ENCODE results near the gene CA5A. TPM values are rescaled to one million over a fixed set of nuclear protein-coding genes. Genes with fewer than 3 reads are reported as not detected.

CA5A gene
- total RNA-seq, 2 experiments from 2014 or later, result not detected

- Mint-ChIP-seq H3K36me3 (ENCODE audit: low read depth) (peaks cover 13% of the 10 kb centered on the region), H3K4me3 (peak overlapping the region; percentile 79), H3K27ac (peak overlapping the region; percentile 86), H3K9me3 (no peaks in the 10 kb centered on the region), H3K4me1 (ENCODE audit: low read depth) (peaks cover 21% of the 10 kb centered on the region), H3K27me3 (no peaks in the 10 kb centered on the region)
- Histone ChIP-seq H3K27ac (ENCODE audit: low read depth in 1 of 2, low read length in 2 of 2) (peak overlapping the region; percentile 29 to 44), H3K4me1 (ENCODE audit: insufficient read depth, low read length) (peaks cover 63% of the 10 kb centered on the region), H3K36me3 (ENCODE audit: insufficient read depth, low read length) (peaks cover 16% of the 10 kb centered on the region), H3K9me3 (ENCODE audit: control insufficient read depth in 1 of 2, insufficient read depth in 1 of 2, low read length in 2 of 2) (no peaks in the 10 kb centered on the region), H3K4me3 (ENCODE audit: low read length) (peak overlapping the region; percentile 35), H3K27me3 (ENCODE audit: control insufficient read depth in 1 of 2, insufficient read depth in 2 of 2, low read length in 2 of 2) (no peaks in the 10 kb centered on the region)
- ChIA-PET POLR2A (interaction anchor here (1.1 to 1.2 kb wide), 2 partner anchors 15 kb away, joined by 7 to 8 read pairs; partner anchors contain the start of gene SLC7A5), CTCF (interaction anchor here (1.0 to 3.4 kb wide), 3 partner anchors 17 to 75 kb away, joined by 4 to 14 read pairs (median 14); no protein-coding TSS in a partner anchor)
- TF ChIP-seq CTCF (IDR thresholded peaks at IDR 0.05), result no peak
- intact Hi-C loops (cut with DNase I, micrococcal nuclease), result no loop called here
- ATAC-seq (ENCODE audit: poor library complexity) (peak; percentile 6), DNase-seq (peak in 3 of 14 experiments; percentile 27 to 64 (median 48))
Observed at GRCh38 chr16:87854053-87854906, 82.0 kb downstream of the CA5A start.

GRCh38 chr16:87853411-87854052 lies 82.8 kb downstream of the CA5A start:
- Mint-ChIP-seq H3K9me3 (no peaks in the 10 kb centered on the region), H3K36me3 (ENCODE audit: low read depth) (peaks cover 18% of the 10 kb centered on the region), H3K27me3 (no peaks in the 10 kb centered on the region), H3K4me1 (ENCODE audit: low read depth) (peaks cover 21% of the 10 kb centered on the region), H3K4me3 (peak overlapping the region; percentile 72), H3K27ac (peak overlapping the region; percentile 86)
- Histone ChIP-seq H3K27ac (ENCODE audit: low read depth in 1 of 2, low read length in 2 of 2) (no peak overlapping the region), H3K9me3 (ENCODE audit: control insufficient read depth in 1 of 2, insufficient read depth in 1 of 2, low read length in 2 of 2) (no peaks in the 10 kb centered on the region), H3K4me1 (ENCODE audit: insufficient read depth, low read length) (peaks cover 61% of the 10 kb centered on the region), H3K4me3 (ENCODE audit: low read length) (peak overlapping the region; percentile 35), H3K27me3 (ENCODE audit: control insufficient read depth in 1 of 2, insufficient read depth in 2 of 2, low read length in 2 of 2) (no peaks in the 10 kb centered on the region), H3K36me3 (ENCODE audit: insufficient read depth, low read length) (peaks cover 16% of the 10 kb centered on the region)
- ChIA-PET CTCF (interaction anchor here (1.9 to 3.4 kb wide), 2 partner anchors 18 to 74 kb away, joined by 14 read pairs; no protein-coding TSS in a partner anchor), POLR2A (interaction anchor here (0.8 to 1.2 kb wide), 2 partner anchors 16 to 74 kb away, joined by 3 to 8 read pairs; partner anchors contain the start of gene SLC7A5)
- DNase-seq, result peak; percentile 55 to 96 (median 84)
- no peak for TF ChIP-seq CTCF (IDR thresholded peaks at IDR 0.05)
- intact Hi-C loops (cut with DNase I, micrococcal nuclease), result no loop called here
- ATAC-seq (ENCODE audit: poor library complexity), result peak; percentile 73

GRCh38 chr16:87851601-87852000 lies 84.7 kb downstream of the CA5A start:
- ChIA-PET POLR2A (interaction anchor here (3.5 kb wide), 1 partner anchor 17 kb away, joined by 40 read pairs; the partner anchor contains the start of gene SLC7A5), CTCF (interaction anchor here (3.0 to 4.5 kb wide), 2 partner anchors 20 to 72 kb away, joined by 45 to 63 read pairs; no protein-coding TSS in a partner anchor)
- Mint-ChIP-seq H3K27ac (no peak overlapping the region), H3K4me1 (ENCODE audit: low read depth) (peaks cover 17% of the 10 kb centered on the region), H3K27me3 (no peaks in the 10 kb centered on the region), H3K9me3 (no peaks in the 10 kb centered on the region), H3K4me3 (no peak overlapping the region), H3K36me3 (ENCODE audit: low read depth) (peaks cover 18% of the 10 kb centered on the region)
- no peak for TF ChIP-seq CTCF (IDR thresholded peaks at IDR 0.05)
- H3K27me3 ChIP-seq (ENCODE audit: control insufficient read depth in 1 of 2, insufficient read depth in 2 of 2, low read length in 2 of 2), result no peaks in the 10 kb centered on the region
- no peaks in the 10 kb centered on the region for H3K9me3 ChIP-seq (ENCODE audit: control insufficient read depth in 1 of 2, insufficient read depth in 1 of 2, low read length in 2 of 2)
- peaks cover 51% of the 10 kb centered on the region for H3K4me1 ChIP-seq (ENCODE audit: insufficient read depth, low read length)
- no peak overlapping the region for H3K4me3 ChIP-seq (ENCODE audit: low read length)
- no peak for ATAC-seq (ENCODE audit: poor library complexity)
- no peak for DNase-seq
- intact Hi-C loops (cut with DNase I, micrococcal nuclease), result no loop called here
- H3K36me3 ChIP-seq (ENCODE audit: insufficient read depth, low read length), result peaks cover 18% of the 10 kb centered on the region
- no peak overlapping the region for H3K27ac ChIP-seq (ENCODE audit: low read depth in 1 of 2, low read length in 2 of 2)

All from CD4-positive, alpha-beta T cell (primary cell).